HG03439 (cell line): ENCODE data around the gene RGS6.

Experiments
- ATAC-seq: cut with Tn5 transposase; IDR thresholded peaks from one replicate; pipeline ENCODE4 v1.9.1; 2021; ENCODE audit warnings: mild to moderate bottlenecking, moderate library complexity; ENCODE audit not compliant: unreplicated experiment

Gene RGS6

DNA sequence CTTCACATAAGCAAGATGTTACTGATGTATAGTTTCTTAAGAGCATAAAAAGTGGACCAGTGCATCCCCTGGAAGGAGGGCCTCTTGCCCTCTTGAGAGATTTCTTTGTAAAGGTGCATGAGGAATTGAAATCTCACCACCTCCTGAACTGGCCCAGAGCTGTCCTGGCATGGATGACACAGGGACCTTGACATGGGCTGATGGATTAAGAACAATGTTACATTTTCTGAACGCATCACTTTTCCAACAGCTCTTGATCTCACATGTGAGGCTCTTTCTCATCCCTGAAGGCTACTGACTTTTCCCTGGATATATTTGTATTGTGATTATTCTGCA, 360.4 kb downstream of the RGS6 start:
- ATAC-seq: no peak

DNA sequence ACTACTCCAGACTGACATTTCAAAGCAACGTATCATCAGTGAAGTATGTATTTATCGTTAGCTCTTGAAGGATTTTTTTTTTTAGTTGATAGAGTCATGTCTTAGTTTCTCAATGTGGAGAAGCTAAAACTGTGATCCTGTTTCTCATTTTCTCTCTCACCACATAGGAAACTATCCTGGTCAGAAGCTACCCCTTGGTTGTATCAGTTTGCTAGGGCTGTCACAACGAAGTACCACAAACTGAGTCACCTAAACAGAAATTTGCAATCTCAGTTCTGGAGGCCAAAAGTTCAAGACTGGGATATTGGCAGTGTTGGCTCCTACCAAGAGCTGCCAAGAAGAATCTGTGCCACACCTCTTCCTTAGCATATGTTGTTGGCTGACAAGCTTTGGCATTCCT, 369.1 kb downstream of the RGS6 start:
- ATAC-seq: no peak

DNA sequence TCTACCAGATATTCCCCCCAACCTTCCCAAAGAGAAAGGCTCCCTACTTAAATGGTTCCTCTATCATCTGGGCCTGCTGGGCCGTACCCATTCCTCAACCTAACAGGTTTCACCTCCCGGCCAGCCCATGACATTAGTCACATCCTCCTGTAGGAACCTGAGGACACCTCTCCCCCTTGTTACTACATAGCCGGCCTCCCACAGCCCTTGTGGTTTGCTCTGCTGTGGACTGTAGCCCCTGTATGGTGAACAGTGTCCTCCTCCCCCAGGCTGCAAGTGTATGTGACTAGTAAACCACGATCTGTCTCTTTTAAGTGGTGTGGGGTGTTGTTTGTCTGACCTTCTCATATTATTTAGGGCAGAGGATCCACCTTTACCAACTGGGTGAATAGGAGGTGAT, 371.7 kb downstream of the RGS6 start:
- no peak for ATAC-seq

DNA sequence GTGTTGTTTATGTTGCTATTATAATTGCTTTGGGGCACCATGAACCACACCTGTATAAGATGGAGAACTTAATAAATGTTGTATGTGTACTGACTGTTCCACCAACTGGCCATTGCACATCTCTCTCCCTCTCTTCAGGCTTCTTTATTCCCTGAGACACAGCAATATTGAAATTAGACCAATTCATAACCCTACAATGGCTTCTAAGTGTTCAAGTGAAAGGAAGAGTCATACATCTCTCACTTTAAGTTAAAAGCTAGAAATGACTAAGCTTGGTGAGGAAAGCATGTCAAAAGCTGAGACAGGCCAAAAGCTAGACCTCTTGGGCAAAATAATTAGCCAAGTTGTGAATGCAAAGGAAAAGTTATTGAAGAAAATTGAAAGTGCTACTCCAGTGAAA, 373.3 kb downstream of the RGS6 start:
- no peak for ATAC-seq

DNA sequence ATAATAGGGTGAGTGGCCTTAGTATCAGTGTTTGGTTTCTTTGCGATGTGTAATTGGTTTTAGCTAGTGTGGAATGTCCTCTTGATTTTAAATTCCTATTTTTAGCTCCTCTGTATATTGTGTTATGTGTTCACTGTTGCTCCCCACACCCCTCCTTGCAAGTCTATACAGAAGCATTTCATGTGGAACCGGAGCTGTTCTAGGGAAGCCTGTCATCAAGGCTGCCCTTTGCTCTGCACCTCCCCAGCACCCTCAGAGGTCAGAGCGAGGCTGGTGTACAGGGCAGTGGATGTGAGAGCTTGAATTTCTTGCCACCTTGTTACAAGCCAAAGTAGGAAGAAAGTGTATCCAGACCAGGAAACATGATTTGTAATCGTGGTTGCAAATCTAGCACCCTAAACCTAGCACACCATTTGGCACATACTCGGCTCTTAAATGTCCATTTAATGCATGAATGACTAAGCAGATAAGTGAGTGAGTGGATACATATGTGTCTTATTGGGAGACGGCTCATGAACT, 376.8 kb downstream of the RGS6 start:
- ATAC-seq: no peak

DNA sequence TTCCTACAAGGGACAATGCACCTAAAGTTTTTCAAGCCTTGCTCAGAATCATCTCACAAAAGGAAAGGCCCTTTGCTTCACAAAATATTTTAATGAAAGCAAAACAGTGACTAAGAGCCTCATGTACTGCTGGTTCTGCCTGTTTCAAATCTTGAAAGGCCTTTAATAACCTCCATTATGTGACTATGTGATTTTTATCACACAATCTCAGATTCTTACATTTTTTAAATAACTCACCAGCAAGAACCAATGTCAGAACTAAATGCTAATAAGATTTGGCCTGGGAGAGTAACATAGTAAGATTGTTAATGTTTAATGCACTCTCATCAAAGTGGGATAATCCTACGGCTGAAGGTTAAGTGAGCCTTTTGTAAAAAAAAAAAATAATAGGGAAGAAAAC, 378.9 kb downstream of the RGS6 start:
- ATAC-seq: no peak

DNA sequence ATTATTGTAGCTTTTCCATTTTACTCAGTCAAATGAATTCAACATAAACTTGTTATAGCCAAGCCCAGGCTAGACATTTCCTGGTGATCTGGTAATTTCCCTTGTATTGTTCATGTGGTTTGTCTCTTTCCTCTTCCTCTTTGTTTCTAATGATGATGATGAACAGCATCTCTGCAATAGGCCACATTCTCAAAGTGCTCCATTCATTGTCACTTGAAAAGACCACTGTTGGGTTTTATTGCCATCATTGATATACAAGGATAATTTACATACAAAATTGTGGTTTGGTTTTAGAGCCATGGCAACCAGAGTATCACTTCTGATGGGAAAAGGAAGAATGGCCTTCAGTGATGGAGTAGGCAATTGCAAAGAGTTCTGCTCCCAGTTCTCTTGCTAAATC, 379.3 kb downstream of the RGS6 start:
- no peak for ATAC-seq

DNA sequence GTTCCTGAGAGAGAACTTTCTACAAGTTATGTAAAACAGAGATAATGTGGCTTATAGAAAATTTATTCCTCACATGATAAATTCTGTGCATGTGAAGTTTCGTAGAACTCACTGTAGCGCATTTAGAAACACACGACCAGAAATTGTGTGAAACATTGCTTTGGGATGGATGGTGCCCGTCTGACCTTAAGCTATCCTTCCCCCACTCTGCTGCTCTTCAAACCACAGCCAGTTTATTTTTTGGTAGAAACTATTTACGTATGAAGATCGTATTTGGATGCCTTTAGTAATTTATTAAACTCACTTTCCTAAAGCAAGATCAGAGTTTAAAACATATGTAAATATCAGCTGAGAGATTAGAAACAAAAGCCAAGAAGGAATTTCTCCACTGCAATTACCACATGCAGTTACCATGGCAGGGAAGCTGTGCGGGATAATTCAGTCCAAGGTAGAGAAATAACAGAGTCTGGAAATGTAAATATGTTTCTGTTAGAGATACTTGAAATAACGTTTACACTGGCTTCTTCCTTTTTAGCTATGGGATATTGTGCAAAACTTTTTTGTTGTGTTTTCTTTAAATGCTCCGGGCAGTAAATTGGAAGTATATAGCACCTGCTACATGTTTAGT, 382.7 kb downstream of the RGS6 start:
- no peak for ATAC-seq

DNA sequence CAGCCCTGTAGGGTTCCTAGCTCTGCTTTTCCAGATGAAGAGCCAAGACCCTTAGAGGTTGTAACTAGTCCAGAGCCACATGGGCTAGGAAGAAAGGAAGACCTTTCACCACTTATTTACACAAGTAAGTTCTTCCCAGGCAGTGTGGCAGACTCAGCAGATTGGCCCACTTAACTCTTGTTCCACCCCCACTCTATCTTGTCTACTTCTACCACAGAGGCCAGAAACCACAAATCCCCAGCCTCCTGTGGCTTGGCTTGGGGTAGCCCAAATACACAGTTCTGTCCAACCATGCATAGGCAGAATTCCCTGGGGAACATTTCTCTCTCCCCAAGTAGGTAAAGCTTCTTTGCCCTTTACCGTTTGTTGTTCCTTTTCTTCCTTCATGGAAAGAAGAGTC, 383.5 kb downstream of the RGS6 start:
- ATAC-seq: no peak

DNA sequence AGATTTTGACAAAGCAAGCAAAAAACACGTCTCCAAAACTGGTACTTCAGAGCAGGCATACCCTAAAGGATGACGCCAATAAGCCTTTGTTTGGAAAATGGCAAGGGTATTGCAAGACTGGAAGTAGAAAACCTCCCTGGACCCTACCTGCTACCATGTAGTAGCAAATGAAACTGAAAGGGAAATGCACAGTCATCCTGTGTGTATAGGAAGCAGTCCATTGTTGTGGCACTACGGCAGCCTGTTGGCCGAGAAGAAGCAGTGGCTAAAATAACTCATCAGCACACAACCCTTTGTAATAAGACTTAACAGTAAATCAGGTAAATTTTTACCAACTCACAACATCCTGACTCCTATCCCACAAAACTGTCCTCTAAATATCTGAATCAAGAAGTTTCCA, 386.4 kb downstream of the RGS6 start:
- ATAC-seq: no peak

DNA sequence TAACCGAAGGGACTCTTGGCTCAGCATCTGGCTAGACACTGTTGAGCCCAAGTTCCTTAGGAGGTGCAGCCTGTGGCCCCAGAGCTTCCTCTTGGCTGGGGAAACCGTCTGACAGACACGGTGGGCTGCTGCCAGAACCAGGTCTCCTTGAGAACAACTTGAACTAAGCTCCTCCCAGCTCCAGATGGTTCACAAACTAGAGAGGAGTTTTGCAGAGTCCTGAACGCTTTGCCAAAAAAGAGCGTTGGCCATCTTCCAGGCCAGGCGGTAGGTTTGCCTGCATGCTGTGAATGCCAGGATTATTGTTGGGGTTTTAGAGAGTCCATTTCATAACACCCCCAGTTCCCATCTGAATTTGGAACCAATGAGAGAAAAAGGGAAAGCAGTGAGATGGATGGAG, 399.8 kb downstream of the RGS6 start:
- no peak for ATAC-seq

DNA sequence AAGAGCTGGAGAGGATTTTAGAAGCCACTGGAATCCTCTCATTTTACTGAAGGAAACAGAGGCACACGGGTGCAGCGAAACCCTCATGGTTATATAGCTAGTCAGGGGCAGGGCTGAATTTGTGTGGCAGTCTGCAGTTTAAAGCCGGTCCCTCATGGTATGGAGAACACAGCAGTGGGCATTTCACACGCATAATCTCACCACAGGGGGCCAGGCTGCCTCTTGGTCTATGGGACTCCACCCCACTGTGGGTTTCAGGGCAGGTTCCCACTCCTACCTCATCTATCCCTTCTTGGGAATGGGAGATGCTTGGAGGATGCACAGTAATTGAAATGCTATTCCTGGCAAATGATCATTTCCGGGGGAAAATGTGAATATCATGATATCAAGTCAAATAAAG, 400.6 kb downstream of the RGS6 start:
- ATAC-seq: no peak

DNA sequence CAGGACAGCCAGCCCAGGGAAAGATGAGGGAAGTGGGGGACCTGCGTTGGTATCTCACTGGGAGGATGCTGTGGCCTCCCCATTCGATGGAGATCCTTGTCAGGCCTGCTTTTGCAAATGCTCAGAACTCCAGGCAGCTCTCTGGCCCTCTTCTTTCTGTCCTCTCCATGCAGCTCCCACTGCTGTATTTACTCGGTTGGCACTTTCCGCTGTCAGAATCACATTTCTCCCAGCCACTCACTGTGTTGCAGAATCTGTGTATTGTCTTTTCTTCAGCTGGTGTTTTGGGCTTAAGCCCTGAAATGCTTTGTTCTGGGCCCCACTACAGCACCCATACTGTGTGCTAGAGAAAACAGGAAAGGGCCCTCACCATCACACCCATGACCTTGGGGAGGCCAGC, 401.1 kb downstream of the RGS6 start:
- no peak for ATAC-seq

DNA sequence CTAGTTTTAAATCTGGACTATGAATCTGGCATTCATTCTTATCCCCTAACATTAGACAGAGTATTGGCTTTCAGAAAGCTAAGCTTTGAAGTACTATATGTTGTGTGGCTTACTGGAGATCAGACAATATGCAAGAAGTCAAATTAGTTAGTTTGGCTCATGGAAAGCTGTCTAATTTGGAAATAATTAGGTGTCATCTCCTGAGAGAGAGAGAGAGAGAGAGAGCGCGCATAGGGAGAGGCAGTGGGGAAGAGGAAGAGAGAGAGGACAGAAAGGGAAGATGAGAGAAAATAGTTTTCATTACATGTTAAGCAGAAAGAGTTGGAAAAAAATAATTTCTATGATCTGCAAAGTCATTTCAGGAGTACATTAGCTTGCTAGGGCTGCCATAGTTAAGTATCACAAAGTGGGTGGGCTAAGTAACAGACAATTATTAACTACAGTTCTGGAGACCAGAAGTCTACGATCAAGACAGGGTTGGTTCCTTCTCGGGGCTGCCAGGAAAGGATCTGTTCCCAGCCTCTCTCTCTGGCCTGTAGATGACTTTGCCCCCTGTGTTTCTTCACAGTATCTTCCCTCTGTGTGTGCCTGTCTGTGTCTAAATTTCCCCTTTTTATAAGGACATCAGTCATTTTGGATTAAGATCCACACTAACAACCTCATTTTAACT, 404.2 kb downstream of the RGS6 start:
- ATAC-seq: no peak

DNA sequence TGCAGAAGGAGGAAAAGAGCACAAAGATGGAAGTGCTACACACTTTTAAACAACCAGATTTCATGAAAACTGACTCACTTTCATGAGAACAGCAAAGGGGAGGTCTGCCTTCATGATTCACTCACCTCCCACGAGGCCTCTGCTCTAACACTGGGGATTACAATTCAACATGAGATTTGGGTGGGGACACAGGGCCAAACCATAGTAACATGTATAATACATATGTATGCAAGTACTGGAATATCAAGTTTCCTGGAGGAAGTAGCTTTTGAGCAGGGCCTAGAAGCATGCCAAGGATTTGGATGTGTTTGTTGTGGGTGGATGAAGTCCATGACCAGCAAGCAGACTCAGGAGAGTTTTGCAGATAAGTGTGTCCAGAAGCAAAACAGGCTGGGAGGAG, 409.0 kb downstream of the RGS6 start:
- no peak for ATAC-seq

DNA sequence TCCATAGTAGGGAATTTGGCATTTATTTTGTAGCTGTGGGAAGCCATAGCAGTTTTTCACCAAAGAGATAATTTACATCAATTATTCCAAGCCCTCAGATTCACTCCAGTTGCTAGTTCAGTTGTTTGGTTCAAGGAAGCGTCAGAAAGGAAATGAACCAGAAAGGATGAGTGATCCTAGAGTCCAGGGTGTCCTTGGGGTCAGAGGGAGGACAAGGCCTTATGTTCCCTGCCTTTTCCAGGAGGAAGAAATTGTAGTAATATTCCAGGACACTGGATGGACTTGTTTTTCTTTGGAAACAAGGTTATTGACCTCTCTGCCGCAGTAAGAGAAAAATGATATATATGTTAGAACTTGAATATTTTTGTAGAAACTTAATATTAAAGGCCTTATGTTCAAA, 409.5 kb downstream of the RGS6 start:
- ATAC-seq: no peak

DNA sequence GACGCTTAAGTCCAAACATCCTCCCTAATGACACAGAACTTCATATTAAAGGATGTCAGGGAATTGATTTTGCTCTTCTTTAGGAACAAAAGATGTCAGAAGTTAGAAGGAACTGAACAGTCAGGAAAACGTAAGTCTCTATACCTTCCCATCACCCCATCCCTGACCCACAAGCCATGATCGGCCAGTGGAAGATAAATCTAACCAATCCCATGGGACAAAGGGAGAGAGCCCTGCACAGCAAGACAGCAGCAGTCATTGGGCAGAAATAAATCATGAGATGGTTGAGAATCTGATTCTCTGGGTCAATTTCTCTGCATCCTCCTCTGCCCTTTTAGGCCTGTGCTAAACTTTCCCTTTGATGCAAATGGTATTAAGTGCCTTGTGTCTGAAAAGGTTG, 414.9 kb downstream of the RGS6 start:
- no peak for ATAC-seq

DNA sequence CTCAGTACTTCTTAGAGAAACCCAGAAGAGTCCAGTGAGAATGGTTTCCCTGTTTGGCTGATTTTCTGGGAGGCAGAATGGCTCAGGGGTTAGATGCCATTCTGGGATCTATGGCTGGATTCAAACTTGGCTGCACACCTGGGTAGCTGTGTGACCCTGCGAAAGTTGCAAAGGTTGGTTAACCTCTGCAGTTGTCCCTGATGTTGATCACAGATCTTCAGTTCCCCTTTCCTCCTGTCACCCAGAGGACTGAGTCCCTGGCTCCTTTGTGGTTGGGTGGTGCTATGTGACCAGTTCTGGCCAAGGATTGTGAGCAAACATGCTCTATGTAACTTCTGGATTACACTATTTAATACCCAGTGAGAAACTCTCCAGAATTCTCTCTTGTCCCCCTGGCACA, 418.0 kb downstream of the RGS6 start:
- ATAC-seq: no peak

DNA sequence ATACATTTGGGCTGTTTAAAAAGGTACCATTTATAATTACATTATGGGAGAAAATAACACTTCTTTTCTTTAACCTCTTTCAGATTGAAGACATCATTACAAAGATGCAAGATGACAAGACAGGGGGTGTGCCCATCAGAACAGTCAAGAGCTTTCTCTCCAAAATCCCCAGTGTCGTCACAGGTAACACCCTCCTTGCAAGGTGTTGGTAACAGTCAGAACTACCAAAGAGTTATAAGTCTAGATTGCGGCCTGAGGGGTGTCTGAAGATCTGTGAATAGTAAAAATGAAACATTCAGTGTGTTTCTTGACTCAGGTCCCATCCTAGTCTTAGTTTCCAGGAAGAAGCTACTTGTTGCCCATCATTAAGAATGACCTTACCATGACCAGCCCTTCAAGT, 419.8 kb downstream of the RGS6 start:
- ATAC-seq: no peak

DNA sequence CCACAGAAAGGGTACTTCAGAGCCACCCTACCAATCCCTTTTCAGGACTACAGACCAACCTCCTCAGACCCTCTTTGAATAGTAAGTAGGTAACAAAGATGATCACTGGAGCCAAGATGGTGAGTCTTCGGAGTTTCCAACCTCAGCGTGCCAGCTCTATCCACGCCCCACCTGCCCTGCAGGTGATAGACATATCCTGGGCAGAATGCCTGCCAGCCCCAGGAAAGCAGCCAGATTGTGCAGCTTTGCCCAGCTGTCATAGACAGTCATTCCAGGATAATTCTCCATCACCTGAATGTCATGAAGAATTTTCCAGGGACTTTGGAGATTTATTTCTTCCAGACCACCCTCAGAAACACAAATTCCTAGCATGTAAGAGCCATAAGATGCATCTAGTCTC, 434.4 kb downstream of the RGS6 start:
- no peak for ATAC-seq

DNA sequence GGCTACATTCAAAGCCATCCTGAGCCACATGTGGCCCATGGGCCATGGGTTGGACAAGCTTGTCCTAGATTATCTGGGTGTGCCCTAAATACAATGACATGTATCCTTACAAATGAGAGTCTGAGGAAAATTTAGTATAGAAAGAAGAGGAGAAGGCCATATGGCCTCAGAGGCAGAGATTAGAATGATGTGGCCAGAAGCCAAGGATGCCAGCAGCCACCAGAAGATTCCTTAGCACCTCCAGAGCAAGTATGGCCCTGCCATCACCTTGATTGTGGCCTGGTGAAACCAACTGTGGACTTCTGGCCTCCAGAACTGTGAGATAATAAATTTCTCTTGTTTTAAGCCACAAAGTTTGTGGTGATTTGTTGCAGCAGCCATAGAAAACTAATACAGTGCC, 436.9 kb downstream of the RGS6 start:
- ATAC-seq: no peak

DNA sequence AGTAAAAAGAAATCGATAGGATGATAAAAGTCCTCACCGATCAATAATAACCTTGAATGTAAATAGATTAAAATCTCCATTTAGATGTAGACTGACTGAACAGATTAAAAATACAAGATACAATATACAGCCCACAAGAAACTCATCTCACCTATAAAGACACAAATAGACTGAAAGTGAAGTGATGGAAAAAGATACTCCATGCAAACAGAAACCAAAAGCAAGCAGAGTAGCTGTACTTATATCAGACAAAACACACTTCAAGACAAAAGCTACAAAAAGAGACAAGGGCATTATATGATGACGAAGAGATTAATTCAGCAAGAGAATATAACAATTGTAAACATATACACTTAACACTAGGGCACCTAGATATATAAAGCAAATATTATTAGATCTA, 444.8 kb downstream of the RGS6 start:
- ATAC-seq: no peak

DNA sequence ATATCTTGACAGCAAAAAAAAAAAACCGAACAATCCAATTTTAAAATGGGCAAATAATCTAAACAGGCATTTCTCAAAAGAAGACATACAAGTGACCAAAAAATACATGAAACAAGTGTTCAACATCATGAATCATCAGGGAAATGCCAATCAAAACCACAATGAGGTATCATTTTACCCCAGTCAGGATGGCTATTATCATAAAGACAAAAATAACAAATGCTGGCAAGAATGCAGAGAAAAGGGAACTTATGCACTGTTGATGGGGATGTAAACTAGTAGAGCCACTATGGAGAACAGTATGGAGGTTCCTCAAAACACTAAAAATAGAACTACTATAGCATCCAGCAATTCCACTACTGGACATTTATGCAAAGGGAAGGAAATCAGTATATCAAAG, 448.2 kb downstream of the RGS6 start:
- no peak for ATAC-seq
